Smooth muscle cell (in vitro differentiated cells): ENCODE measurements around the gene DYSF. TPM values are rescaled to one million over a fixed set of nuclear protein-coding genes. Genes with fewer than 3 reads are reported as not detected.

ENCODE experiments used
- DNase-seq: peaks from one replicate; lab custom pipeline; 2025; ENCODE audit not compliant: unreplicated experiment; lab: John Stamatoyannopoulos, UW
- H2AFZ ChIP-seq: fragments of 200-600 bp; sonication (generic); 2 replicates; pipeline ENCODE4 v1.6.0; 2016; ENCODE audit warnings: antibody characterized with exemption, low read depth, mild to moderate bottlenecking
- H3F3A ChIP-seq: fragments of 200-600 bp; sonication (generic); 2 replicates; pipeline ENCODE4 v1.6.0; 2017; ENCODE audit warnings: antibody characterized with exemption, low read depth
- H3K27ac ChIP-seq: fragments of 200-600 bp; sonication (generic); 2 replicates; pipeline ENCODE4 v1.5.1; 2016; ENCODE audit warnings: low read depth, mild to moderate bottlenecking
- H3K27me3 ChIP-seq: fragments of 200-600 bp; sonication (generic); 2 replicates; pipeline ENCODE4 v1.6.1; 2016; ENCODE audit warnings: low read depth, mild to moderate bottlenecking
- H3K36me3 ChIP-seq: fragments of 200-600 bp; sonication (generic); 2 replicates; pipeline ENCODE4 v1.5.1; 2016; ENCODE audit warnings: low read depth
- H3K4me1 ChIP-seq: fragments of 200-600 bp; sonication (generic); 2 replicates; pipeline ENCODE4 v1.5.1; 2016; ENCODE audit warnings: low read depth
- H3K4me2 ChIP-seq: fragments of 200-600 bp; sonication (generic); 2 replicates; pipeline ENCODE4 v1.6.0; 2016; ENCODE audit warnings: mild to moderate bottlenecking
- H3K4me3 ChIP-seq: fragments of 200-600 bp; sonication (generic); 2 replicates; pipeline ENCODE4 v1.5.1; 2016; ENCODE audit warnings: mild to moderate bottlenecking
- H3K79me2 ChIP-seq: fragments of 200-600 bp; sonication (generic); 2 replicates; pipeline ENCODE4 v1.6.0; 2016; ENCODE audit warnings: low read depth, mild to moderate bottlenecking
- H3K9ac ChIP-seq: fragments of 200-600 bp; sonication (generic); 2 replicates; pipeline ENCODE4 v1.6.0; 2016; ENCODE audit warnings: low read depth
- H3K9me3 ChIP-seq: fragments of 200-600 bp; sonication (generic); replicated peaks from 2 replicates; pipeline ENCODE4 v1.5.1; 2016; ENCODE audit warnings: low read depth
- H4K20me1 ChIP-seq: fragments of 200-600 bp; sonication (generic); 2 replicates; pipeline ENCODE4 v1.6.0; 2016; ENCODE audit warnings: low read depth
- WGBS: methylation state at CpG from one replicate; pipeline ENCODE4 v1.1.7; 2016; ENCODE audit warnings: low lambda C conversion rate; 5-methylcytosine and 5-hydroxymethylcytosine counted together
- polyA plus RNA-seq: library from polyadenylated mRNA; unstranded; fragments of >200 nt; fragmentation: Nextera tagmentation; extraction: Ambion mirVana; gene quantifications from 2 replicates; pipeline ENCODE4 v1.2.1, GENCODE V29; 2016
- total RNA-seq: library from RNA; depleted of rRNA; stranded (reverse); fragments of >200 nt; gene quantifications from 2 replicates; pipeline ENCODE4 v1.2.3, GENCODE V29; 2014
- TF ChIP-seq, protein P1 (sequence below): fragments of 200-600 bp; sonication (generic); IDR thresholded peaks from 2 replicates; pipeline ENCODE4 v1.5.1; 2017; ENCODE audit warnings: borderline replicate concordance, mild to moderate bottlenecking, antibody characterized with exemption; ENCODE audit not compliant: insufficient read depth, poor library complexity, severe bottlenecking

DYSF gene
- total and polyA plus RNA-seq, 2 experiments from 2014 or later = 0.64 to 1.6 TPM

DNA sequence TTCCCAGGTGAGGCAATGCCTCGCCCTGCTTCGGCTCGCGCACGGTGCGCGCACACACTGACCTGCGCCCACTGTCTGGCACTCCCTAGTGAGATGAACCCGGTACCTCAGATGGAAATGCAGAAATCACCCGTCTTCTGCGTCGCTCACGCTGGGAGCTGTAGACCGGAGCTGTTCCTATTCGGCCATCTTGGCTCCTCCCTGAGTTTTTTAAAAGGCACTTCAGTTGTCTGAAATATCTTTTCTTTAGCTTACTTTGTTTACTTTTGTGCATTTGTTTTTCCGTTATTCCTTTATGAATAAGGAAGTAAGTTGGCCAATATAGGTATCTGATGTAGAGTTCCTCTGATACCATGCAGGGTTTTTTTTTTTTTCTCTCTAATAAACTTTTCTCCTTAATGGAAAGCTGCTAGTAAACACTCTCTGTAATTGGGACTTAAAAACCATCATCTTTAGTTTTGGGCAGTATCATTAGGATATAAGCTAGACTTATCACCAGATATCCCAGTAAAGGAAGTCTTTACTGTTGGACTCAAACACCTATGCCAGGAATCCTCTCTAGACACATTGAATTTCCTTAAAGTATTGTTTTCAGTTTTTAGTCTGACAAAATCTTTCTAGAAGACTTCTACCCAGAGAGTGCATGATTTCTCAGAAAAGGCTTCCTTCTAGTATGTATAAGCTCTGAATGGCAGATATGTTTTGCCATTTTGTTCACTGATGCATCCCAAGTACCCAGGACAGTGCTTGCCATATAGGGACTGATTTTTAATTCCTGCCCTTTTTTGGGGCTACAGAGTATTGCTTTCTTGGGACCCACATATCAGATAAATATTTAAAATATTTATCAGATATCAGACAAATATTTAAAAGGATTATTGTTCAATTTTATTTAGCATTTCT is 35.8 kb upstream of the DYSF start:
- peak overlapping the region; percentile 43 for H3K4me3 ChIP-seq

DNA sequence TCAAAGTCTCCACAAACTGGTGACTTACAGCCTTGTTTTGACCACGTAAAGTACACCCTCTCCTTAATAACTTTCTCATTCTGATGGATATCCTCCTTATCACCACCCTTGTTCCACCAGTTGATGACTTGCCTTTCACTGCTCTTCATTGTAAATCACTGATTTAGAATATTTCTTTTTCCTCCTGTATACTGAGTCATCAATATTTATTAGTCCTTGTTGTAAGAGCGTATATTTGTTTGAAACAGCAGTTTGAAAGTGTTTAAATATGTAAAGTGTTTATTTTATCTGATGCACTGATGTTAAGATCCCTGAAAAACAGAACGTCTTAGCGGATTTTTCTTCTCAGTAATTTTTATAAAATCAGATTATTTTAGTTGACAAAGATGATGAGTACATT is 34.2 kb upstream of the DYSF start:
- no peak overlapping the region for H3K27ac ChIP-seq

More for the DNA sequence above, 35.8 kb upstream of the DYSF start:
- H3K36me3 ChIP-seq = no peaks in the 10 kb centered on the region
- H3K9me3 ChIP-seq = no peaks in the 10 kb centered on the region
- DNase-seq = no peak
- H3K9ac ChIP-seq = peak overlapping the region; percentile 4
- peaks cover 8% of the 10 kb centered on the region for H3K4me1 ChIP-seq
- no peak overlapping the region for H2AFZ ChIP-seq
- TF ChIP-seq, protein P1, sequence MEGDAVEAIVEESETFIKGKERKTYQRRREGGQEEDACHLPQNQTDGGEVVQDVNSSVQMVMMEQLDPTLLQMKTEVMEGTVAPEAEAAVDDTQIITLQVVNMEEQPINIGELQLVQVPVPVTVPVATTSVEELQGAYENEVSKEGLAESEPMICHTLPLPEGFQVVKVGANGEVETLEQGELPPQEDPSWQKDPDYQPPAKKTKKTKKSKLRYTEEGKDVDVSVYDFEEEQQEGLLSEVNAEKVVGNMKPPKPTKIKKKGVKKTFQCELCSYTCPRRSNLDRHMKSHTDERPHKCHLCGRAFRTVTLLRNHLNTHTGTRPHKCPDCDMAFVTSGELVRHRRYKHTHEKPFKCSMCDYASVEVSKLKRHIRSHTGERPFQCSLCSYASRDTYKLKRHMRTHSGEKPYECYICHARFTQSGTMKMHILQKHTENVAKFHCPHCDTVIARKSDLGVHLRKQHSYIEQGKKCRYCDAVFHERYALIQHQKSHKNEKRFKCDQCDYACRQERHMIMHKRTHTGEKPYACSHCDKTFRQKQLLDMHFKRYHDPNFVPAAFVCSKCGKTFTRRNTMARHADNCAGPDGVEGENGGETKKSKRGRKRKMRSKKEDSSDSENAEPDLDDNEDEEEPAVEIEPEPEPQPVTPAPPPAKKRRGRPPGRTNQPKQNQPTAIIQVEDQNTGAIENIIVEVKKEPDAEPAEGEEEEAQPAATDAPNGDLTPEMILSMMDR = no peak
- peaks cover 5% of the 10 kb centered on the region for H3K79me2 ChIP-seq
- H3K27ac ChIP-seq = peak overlapping the region; percentile 55
- 34% methylated on average over 8 of the region's 16 CpGs for WGBS
- H3K27me3 ChIP-seq = no peaks in the 10 kb centered on the region
- peaks cover 7% of the 10 kb centered on the region for H4K20me1 ChIP-seq
- H3K4me2 ChIP-seq = peak overlapping the region; percentile 69
- no peaks in the 10 kb centered on the region for H3F3A ChIP-seq

DNA sequence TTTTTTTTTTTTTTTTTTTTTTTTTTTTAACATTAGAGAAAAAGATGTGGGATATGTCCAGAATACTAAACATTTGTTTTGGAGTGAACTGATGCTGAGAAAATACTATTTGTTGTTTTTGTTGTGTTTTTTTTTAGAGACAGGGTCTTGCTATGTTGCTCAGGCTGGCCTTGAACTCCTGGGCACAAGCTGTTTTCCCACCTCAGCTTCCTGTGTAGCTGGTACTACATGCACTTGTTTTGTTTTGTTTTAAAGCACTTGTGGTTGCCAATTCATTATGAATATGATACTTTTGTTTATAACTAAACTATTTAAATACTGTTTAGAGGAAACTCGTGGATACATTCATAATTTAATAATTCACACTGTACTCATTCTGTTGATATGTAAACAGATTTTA is 33.4 kb upstream of the DYSF start:
- DNase-seq = no peak
- no peak overlapping the region for H3K9ac ChIP-seq

More for the DNA sequence above, 34.2 kb upstream of the DYSF start:
- Histone ChIP-seq H3K4me1 (peaks cover 8% of the 10 kb centered on the region), H3F3A (no peaks in the 10 kb centered on the region), H3K4me2 (no peak overlapping the region), H3K79me2 (peaks cover 5% of the 10 kb centered on the region), H3K27me3 (no peaks in the 10 kb centered on the region), H3K9ac (no peak overlapping the region), H4K20me1 (peaks cover 7% of the 10 kb centered on the region), H3K36me3 (peaks cover 12% of the 10 kb centered on the region), H3K9me3 (no peaks in the 10 kb centered on the region), H3K4me3 (no peak overlapping the region), H2AFZ (no peak overlapping the region)
- TF ChIP-seq, protein P1 = no peak
- 96% methylated on average over 4 of the region's 4 CpGs for WGBS
- DNase-seq = no peak

More for the DNA sequence above, 33.4 kb upstream of the DYSF start:
- H2AFZ ChIP-seq = no peak overlapping the region
- H3K4me3 ChIP-seq = no peak overlapping the region
- 78% methylated on average over 1 of the region's 1 CpG for WGBS
- no peaks in the 10 kb centered on the region for H3K9me3 ChIP-seq
- H3K79me2 ChIP-seq = peaks cover 5% of the 10 kb centered on the region
- peaks cover 8% of the 10 kb centered on the region for H3K4me1 ChIP-seq
- no peaks in the 10 kb centered on the region for H3K27me3 ChIP-seq
- H3K27ac ChIP-seq = no peak overlapping the region
- peaks cover 7% of the 10 kb centered on the region for H4K20me1 ChIP-seq
- H3K4me2 ChIP-seq = no peak overlapping the region
- TF ChIP-seq, protein P1 = no peak
- H3K36me3 ChIP-seq = peaks cover 12% of the 10 kb centered on the region
- H3F3A ChIP-seq = no peaks in the 10 kb centered on the region
